Endothelial cell of umbilical vein (primary cell): ENCODE measurements around the gene GADD45GIP1. TPM values are rescaled to one million over a fixed set of nuclear protein-coding genes. Genes with fewer than 3 reads are reported as not detected.

Experiments
- BruUV-seq: library from RNA; stranded (reverse); fragments of 400-500 nt; replicated peaks from 2 replicates; lab custom pipeline; 2021; lab: Mats Ljungman, UMichigan
- CTCF ChIA-PET: fragments of 300-600, 350-600 bp; sonication (Branson Sonifier 250); formaldehyde crosslinking; loops from one replicate; lab custom pipeline; 2021; ENCODE audit warnings: antibody characterized with exemption, inconsistent platforms; lab: Charles Lee
- POLR2A ChIA-PET: fragments of 300-600, 350-600 bp; sonication (Branson Sonifier 250); formaldehyde crosslinking; loops from one replicate; lab custom pipeline; 2021; ENCODE audit warnings: antibody characterized with exemption, inconsistent platforms; lab: Charles Lee
- DNase-seq: peaks from one replicate; pipeline ENCODE4 v3.0.0-alpha.2; 2011; ENCODE audit warnings: low read depth, low spot score
- FAIRE-seq: peaks from 2 replicates; lab custom pipeline; 2011; peaks lifted over from hg19 to GRCh38; lab: Jason Lieb, UNC
- H2AFZ ChIP-seq: 2 replicates; pipeline ENCODE4 v1.6.0; 2012; ENCODE audit warnings: low read depth, low read length, control low read depth, inconsistent platforms
- H3K27ac ChIP-seq: 2 replicates; pipeline ENCODE4 v1.5.1; 2011; ENCODE audit warnings: low read depth, mild to moderate bottlenecking, control low read depth, low read length, moderate library complexity; ENCODE audit not compliant: insufficient read depth
- H3K27me3 ChIP-seq, 2 experiments: 2 replicates each; pipeline versions ENCODE4 v1.6.0 to v1.6.1; 2011; ENCODE audit warnings: low read length in 2 of 2, mixed read lengths in 1 of 2; ENCODE audit not compliant: control insufficient read depth in 2 of 2, insufficient read depth in 2 of 2
- H3K36me3 ChIP-seq, 2 experiments: 2 replicates in 1 of 2; 3 replicates in 1 of 2; pipeline ENCODE4 v1.5.1; 2011; ENCODE audit warnings: low read length in 2 of 2, mild to moderate bottlenecking in 1 of 2, moderate library complexity in 1 of 2; ENCODE audit not compliant: control insufficient read depth in 2 of 2, insufficient read depth in 2 of 2; ENCODE audit errors: extremely low read depth in 1 of 2
- H3K4me1 ChIP-seq: 3 replicates; pipeline ENCODE4 v1.5.1; 2011; ENCODE audit warnings: mild to moderate bottlenecking, low read length; ENCODE audit not compliant: control insufficient read depth, insufficient read depth; ENCODE audit errors: extremely low read depth
- H3K4me2 ChIP-seq: 2 replicates; pipeline ENCODE4 v1.6.1; 2011; ENCODE audit warnings: low read length, control low read depth, mixed read lengths; ENCODE audit not compliant: insufficient read depth
- H3K4me3 ChIP-seq, 3 experiments: fragments of 200-600 bp in 1 of 3; sonication (generic), shearing (Covaris generic) in 1 of 3; replicated peaks in 1 of 3; 2 replicates each; pipeline ENCODE4 v1.5.1; 2011 to 2016; ENCODE audit warnings: control low read depth in 3 of 3, low read length in 3 of 3, mild to moderate bottlenecking in 2 of 3, inconsistent platforms in 1 of 3, low read depth in 1 of 3, moderate library complexity in 1 of 3; ENCODE audit not compliant: insufficient read depth in 1 of 3
- H3K79me2 ChIP-seq: 2 replicates; pipeline ENCODE4 v1.6.0; 2012; ENCODE audit warnings: low read length, inconsistent platforms; ENCODE audit not compliant: control insufficient read depth, insufficient read depth
- H3K9ac ChIP-seq: replicated peaks from 2 replicates; pipeline ENCODE3; 2011; ENCODE audit warnings: low read length, control low read depth; ENCODE audit not compliant: insufficient read depth; ENCODE audit errors: extremely low read depth
- H3K9me1 ChIP-seq: replicated peaks from 3 replicates; pipeline ENCODE4 v1.6.0; 2011; ENCODE audit warnings: mild to moderate bottlenecking, low read length; ENCODE audit not compliant: control insufficient read depth, insufficient read depth; ENCODE audit errors: extremely low read depth
- H3K9me3 ChIP-seq: replicated peaks from 2 replicates; pipeline ENCODE4 v1.5.1; 2012; ENCODE audit warnings: low read length, inconsistent platforms; ENCODE audit not compliant: control insufficient read depth, insufficient read depth
- H4K20me1 ChIP-seq: replicated peaks from 2 replicates; pipeline ENCODE3; 2011; ENCODE audit warnings: mild to moderate bottlenecking, low read length; ENCODE audit not compliant: control insufficient read depth, insufficient read depth; ENCODE audit errors: extremely low read depth
- EZH2 ChIP-seq: IDR thresholded peaks from 2 replicates; pipeline ENCODE4 v1.6.1; 2012; ENCODE audit warnings: borderline replicate concordance, low read depth, mild to moderate bottlenecking, moderate library complexity, low read length, inconsistent platforms; ENCODE audit not compliant: severe bottlenecking
- FOS ChIP-seq: IDR thresholded peaks from 2 replicates; pipeline ENCODE4 v1.6.1; 2011; ENCODE audit warnings: mild to moderate bottlenecking, low read length, moderate library complexity, borderline replicate concordance; ENCODE audit not compliant: insufficient read depth
- GATA2 ChIP-seq: IDR thresholded peaks from 2 replicates; pipeline ENCODE4 v1.7.0; 2011; ENCODE audit warnings: low read depth, mild to moderate bottlenecking, moderate library complexity, mixed read lengths, low read length; ENCODE audit not compliant: insufficient read length, insufficient read depth
- JUN ChIP-seq: IDR thresholded peaks from 2 replicates; pipeline ENCODE4 v1.6.1; 2011; ENCODE audit warnings: borderline replicate concordance, low read depth; ENCODE audit not compliant: insufficient read length, insufficient read depth
- MYC ChIP-seq: IDR thresholded peaks from one replicate; pipeline ENCODE4 v1.6.1; 2011; ENCODE audit warnings: mild to moderate bottlenecking, low read depth, low read length
- POLR2A ChIP-seq: IDR thresholded peaks from 2 replicates; pipeline ENCODE4 v1.6.1; 2012; ENCODE audit warnings: low read depth, mild to moderate bottlenecking, control low read depth, low read length
- POLR2AphosphoS5 ChIP-seq: IDR thresholded peaks from 2 replicates; pipeline ENCODE4 v1.6.1; 2012; ENCODE audit warnings: low read depth, mild to moderate bottlenecking, control low read depth, low read length, moderate library complexity; ENCODE audit not compliant: insufficient read depth
- dilution Hi-C: fragments of 300-500 bp; cut with MboI; formaldehyde crosslinking; loops from one replicate; pipeline ENCODE4 v1.15.0; 2019; ENCODE audit warnings: low sequenced_read_pairs; ENCODE audit not compliant: extremely low pct_ligation_motif_present
- intact Hi-C: fragments of 100-400 bp; cut with micrococcal nuclease; formaldehyde crosslinking; loops from one replicate; pipeline ENCODE4 v1.10.0; 2022
- polyA plus RNA-seq, 4 experiments: library from polyadenylated mRNA; depleted of rRNA in 3 of 4; stranded (reverse) in 3 of 4; unstranded in 1 of 4; fragments of >200 nt; gene quantifications; 2 replicates each; pipeline versions ENCODE4 v1.2.1 to v1.2.3, GENCODE V29; 2011 to 2012; ENCODE audit warnings: missing spikeins in 1 of 4
- total RNA-seq: library from RNA; stranded (reverse); gene quantifications from 2 replicates; pipeline ENCODE4 v1.2.3, GENCODE V29; 2021
- TF ChIP-seq, protein P1 (sequence below): IDR thresholded peaks from 2 replicates; pipeline ENCODE4 v1.6.1; 2011; ENCODE audit not compliant: insufficient read depth, insufficient read length

The GADD45GIP1 gene
- total and polyA plus RNA-seq, 2 donors (not counting 3 experiments of a cell fraction or from before 2014, with no cell fraction given): 32.8 to 38.3 TPM

DNA sequence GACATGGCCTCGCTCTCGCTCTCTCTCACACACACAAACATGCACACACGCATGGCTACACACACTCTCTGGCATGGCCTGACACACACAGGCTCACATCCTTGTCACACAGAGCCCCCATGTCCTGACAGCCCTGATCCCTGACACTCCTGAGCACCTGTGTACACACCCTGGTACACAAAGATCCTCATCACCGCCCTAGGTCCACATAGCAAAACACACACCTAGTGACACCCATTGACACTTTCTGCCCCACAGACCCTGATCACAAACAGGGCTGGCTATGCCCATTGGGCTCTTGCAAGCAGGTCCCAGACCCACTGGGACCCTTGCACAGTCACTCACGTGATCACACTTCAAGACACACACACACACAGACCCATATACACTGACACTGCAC lies 34.3 kb upstream of the GADD45GIP1 start:
- Histone ChIP-seq H3K9me3 (no peaks in the 10 kb centered on the region), H3K4me2 (no peak overlapping the region), H3K79me2 (no peaks in the 10 kb centered on the region), H4K20me1 (no peaks in the 10 kb centered on the region), H3K4me1 (no peaks in the 10 kb centered on the region), H3K27ac (no peak overlapping the region), H2AFZ (no peak overlapping the region), H3K27me3 (no peaks in the 10 kb centered on the region), H3K9me1 (no peaks in the 10 kb centered on the region), H3K4me3 (no peak overlapping the region), H3K36me3 (no peaks in the 10 kb centered on the region), H3K9ac (no peak overlapping the region)
- intact Hi-C loops: no loop called here
- FAIRE-seq (no peak), DNase-seq (no peak)
- CTCF ChIA-PET: interaction anchor here (1.0 to 1.6 kb wide), 5 partner anchors 14 to 103 kb away, joined by 3 to 8 read pairs (median 4); no protein-coding TSS in a partner anchor
- dilution Hi-C loops: no loop called here
- POLR2A ChIA-PET: no interaction called here
- no TSS peak for BruUV-seq
- TF ChIP-seq GATA2 (no peak), JUN (no peak), MYC (no peak), FOS (no peak), POLR2AphosphoS5 (no peak), POLR2A (no peak)

DNA sequence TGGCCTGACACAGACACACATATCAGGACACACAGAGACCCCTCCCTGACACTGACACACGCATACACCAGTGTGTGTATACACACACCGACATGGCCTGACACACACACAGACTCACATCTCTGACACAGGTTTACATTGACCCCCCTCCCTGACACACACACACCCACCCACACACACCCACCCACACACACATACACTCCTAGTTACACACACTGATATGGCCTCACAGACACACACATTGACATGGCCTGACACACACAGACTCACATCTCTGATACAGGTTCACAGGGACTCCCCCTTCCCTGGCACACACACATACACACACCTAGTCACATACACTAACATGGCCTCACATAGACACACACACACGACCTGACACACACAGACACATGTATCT lies 33.8 kb upstream of the GADD45GIP1 start:
- H2AFZ ChIP-seq: no peak overlapping the region

More for the DNA sequence above, 33.8 kb upstream of the GADD45GIP1 start:
- CTCF ChIA-PET: interaction anchor here (1.1 kb wide), 1 partner anchor 103 kb away, joined by 3 read pairs; no protein-coding TSS in a partner anchor
- Histone ChIP-seq H4K20me1 (no peaks in the 10 kb centered on the region), H3K9me1 (no peaks in the 10 kb centered on the region), H3K36me3 (no peaks in the 10 kb centered on the region), H3K27me3 (no peaks in the 10 kb centered on the region), H3K9me3 (no peaks in the 10 kb centered on the region), H3K79me2 (no peaks in the 10 kb centered on the region), H3K27ac (no peak overlapping the region), H3K4me3 (no peak overlapping the region), H3K4me1 (no peaks in the 10 kb centered on the region), H3K9ac (no peak overlapping the region), H3K4me2 (no peak overlapping the region)
- BruUV-seq: no TSS peak
- FAIRE-seq (no peak), DNase-seq (no peak)
- intact Hi-C loops (no loop called here), dilution Hi-C loops (no loop called here)
- TF ChIP-seq, protein P1, sequence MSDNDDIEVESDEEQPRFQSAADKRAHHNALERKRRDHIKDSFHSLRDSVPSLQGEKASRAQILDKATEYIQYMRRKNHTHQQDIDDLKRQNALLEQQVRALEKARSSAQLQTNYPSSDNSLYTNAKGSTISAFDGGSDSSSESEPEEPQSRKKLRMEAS: no peak
- TF ChIP-seq POLR2A: no peak
- TF ChIP-seq JUN: no peak
- no peak for TF ChIP-seq POLR2AphosphoS5
- TF ChIP-seq GATA2: no peak
- no peak for TF ChIP-seq EZH2
- no peak for TF ChIP-seq MYC
- TF ChIP-seq FOS: no peak
- POLR2A ChIA-PET: no interaction called here
